Measurements from ENCODE around the gene BCKDHB. TPM values are rescaled to one million over a fixed set of nuclear protein-coding genes. Genes with fewer than 3 reads are reported as not detected.

Gene BCKDHB
- total RNA-seq, 3 donors from 2014 or later (not counting 1 experiment from before 2014, with no cell fraction given), result 11.1 to 13.7 (median 12.8) TPM

DNA sequence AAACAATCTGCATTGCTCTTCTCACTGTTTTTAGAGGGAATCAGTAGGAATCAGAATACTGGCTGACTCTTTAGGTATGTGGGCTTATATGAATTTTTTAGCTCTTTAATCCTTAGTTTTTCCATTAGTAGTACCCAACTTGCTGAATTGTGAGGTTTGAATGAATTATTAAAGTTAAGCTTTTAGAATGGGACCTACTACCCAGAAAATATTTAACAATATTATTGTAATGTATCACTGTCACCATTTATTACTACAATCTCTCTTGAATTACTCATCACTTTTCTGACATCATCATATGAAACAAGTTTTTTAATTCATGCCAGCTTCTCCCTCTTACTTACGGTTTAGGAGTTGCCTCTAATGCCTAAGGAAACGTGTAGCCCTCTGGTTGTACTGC lies 212.7 kb downstream of the BCKDHB start:
- ATAC-seq (no peak), DNase-seq (no peak)
- intact Hi-C loops (cut with micrococcal nuclease), result no loop called here
- Mint-ChIP-seq H3K36me3 (no peaks in the 10 kb centered on the region), H3K27ac (no peak overlapping the region), H3K4me3 (no peak overlapping the region), H3K27me3 (ENCODE audit: low read depth in 2 of 2) (no peaks in the 10 kb centered on the region), H3K9me3 (no peaks in the 10 kb centered on the region), H3K4me1 (no peaks in the 10 kb centered on the region)
- Histone ChIP-seq H3K4me3 (ENCODE audit: low read length) (no peak overlapping the region), H3K36me3 (ENCODE audit: control insufficient read depth, insufficient read depth, low read length) (no peaks in the 10 kb centered on the region), H3K27ac (ENCODE audit: low read length) (no peak overlapping the region), H3K27me3 (ENCODE audit: control insufficient read depth, insufficient read depth, low read length) (no peaks in the 10 kb centered on the region), H3K4me1 (ENCODE audit: control insufficient read depth, insufficient read depth, low read length) (no peaks in the 10 kb centered on the region), H3K9me3 (ENCODE audit: control insufficient read depth, insufficient read depth, low read length) (no peaks in the 10 kb centered on the region)
- WGBS (ENCODE audit: insufficient coverage), result 95% methylated on average over 2 of the region's 2 CpGs
- TF ChIP-seq, protein P1, sequence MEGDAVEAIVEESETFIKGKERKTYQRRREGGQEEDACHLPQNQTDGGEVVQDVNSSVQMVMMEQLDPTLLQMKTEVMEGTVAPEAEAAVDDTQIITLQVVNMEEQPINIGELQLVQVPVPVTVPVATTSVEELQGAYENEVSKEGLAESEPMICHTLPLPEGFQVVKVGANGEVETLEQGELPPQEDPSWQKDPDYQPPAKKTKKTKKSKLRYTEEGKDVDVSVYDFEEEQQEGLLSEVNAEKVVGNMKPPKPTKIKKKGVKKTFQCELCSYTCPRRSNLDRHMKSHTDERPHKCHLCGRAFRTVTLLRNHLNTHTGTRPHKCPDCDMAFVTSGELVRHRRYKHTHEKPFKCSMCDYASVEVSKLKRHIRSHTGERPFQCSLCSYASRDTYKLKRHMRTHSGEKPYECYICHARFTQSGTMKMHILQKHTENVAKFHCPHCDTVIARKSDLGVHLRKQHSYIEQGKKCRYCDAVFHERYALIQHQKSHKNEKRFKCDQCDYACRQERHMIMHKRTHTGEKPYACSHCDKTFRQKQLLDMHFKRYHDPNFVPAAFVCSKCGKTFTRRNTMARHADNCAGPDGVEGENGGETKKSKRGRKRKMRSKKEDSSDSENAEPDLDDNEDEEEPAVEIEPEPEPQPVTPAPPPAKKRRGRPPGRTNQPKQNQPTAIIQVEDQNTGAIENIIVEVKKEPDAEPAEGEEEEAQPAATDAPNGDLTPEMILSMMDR (IDR thresholded peaks at IDR 0.05), result no peak

DNA sequence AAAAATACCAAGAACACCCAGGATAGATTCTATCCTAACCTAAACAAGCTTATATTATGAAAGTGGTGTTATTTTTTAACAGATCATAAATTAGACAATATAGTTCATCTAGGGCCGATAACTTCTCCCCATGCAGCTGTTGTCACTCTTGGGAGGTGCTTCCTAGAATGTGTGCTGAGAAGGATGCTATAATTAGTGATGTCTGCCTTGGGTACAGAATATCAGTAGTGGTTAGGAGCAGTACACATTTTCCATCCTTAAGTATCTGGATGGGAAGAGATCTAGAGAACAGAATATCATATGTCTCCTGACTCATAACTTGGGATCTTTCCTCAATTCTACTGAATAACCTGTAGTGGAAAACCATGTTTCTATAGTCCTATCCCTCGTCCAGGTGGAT lies 214.5 kb downstream of the BCKDHB start:
- no peaks in the 10 kb centered on the region for H3K27me3 ChIP-seq (ENCODE audit: control insufficient read depth, insufficient read depth, low read length)
- ATAC-seq, result no peak
- no peak overlapping the region for H3K27ac ChIP-seq (ENCODE audit: low read length)
- H3K4me3 Mint-ChIP-seq, result no peak overlapping the region
- no peaks in the 10 kb centered on the region for H3K4me1 ChIP-seq (ENCODE audit: control insufficient read depth, insufficient read depth, low read length)
- no peaks in the 10 kb centered on the region for H3K4me1 Mint-ChIP-seq
- TF ChIP-seq, protein P1 (IDR thresholded peaks at IDR 0.05), result no peak
- no peak for DNase-seq
- no peaks in the 10 kb centered on the region for H3K36me3 ChIP-seq (ENCODE audit: control insufficient read depth, insufficient read depth, low read length)
- H3K9me3 ChIP-seq (ENCODE audit: control insufficient read depth, insufficient read depth, low read length), result no peaks in the 10 kb centered on the region
- no peaks in the 10 kb centered on the region for H3K36me3 Mint-ChIP-seq
- H3K27me3 Mint-ChIP-seq (ENCODE audit: low read depth in 2 of 2), result no peaks in the 10 kb centered on the region
- no peak overlapping the region for H3K27ac Mint-ChIP-seq
- intact Hi-C loops (cut with micrococcal nuclease), result no loop called here
- 100% methylated on average over 1 of the region's 2 CpGs for WGBS (ENCODE audit: insufficient coverage)
- no peaks in the 10 kb centered on the region for H3K9me3 Mint-ChIP-seq
- H3K4me3 ChIP-seq (ENCODE audit: low read length), result no peak overlapping the region

DNA sequence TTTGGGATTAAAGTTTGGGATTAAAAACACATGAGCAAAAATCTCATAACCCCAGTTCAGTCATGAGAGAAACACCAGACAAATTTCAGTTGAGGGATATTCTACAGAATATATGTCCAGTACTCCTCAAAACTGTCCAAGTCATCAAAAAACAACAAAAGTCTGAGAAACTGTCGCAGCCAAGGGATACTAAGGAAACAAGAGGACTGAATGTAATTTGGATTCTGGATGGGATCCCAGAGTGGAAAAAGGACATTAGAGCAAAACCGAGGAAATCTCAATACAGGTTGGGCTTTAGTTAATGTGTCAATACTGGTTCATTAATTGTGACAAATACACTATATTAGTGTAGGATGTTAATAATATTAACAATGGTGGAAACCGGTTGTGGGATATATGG lies 219.3 kb downstream of the BCKDHB start:
- Histone ChIP-seq H3K4me1 (ENCODE audit: control insufficient read depth, insufficient read depth, low read length) (no peaks in the 10 kb centered on the region), H3K27ac (ENCODE audit: low read length) (no peak overlapping the region), H3K27me3 (ENCODE audit: control insufficient read depth, insufficient read depth, low read length) (no peaks in the 10 kb centered on the region), H3K36me3 (ENCODE audit: control insufficient read depth, insufficient read depth, low read length) (no peaks in the 10 kb centered on the region), H3K4me3 (ENCODE audit: low read length) (no peak overlapping the region), H3K9me3 (ENCODE audit: control insufficient read depth, insufficient read depth, low read length) (no peaks in the 10 kb centered on the region)
- intact Hi-C loops (cut with micrococcal nuclease), result no loop called here
- ATAC-seq, result no peak
- TF ChIP-seq, protein P1 (IDR thresholded peaks at IDR 0.05), result no peak
- Mint-ChIP-seq H3K4me1 (peaks cover 0 to 5% of the 10 kb centered on the region in 2 donors), H3K27ac (no peak overlapping the region), H3K4me3 (no peak overlapping the region), H3K9me3 (no peaks in the 10 kb centered on the region), H3K27me3 (ENCODE audit: low read depth in 2 of 2) (no peaks in the 10 kb centered on the region), H3K36me3 (no peaks in the 10 kb centered on the region)
- WGBS (ENCODE audit: insufficient coverage), result 100% methylated on average over 2 of the region's 3 CpGs
- DNase-seq, result no peak

DNA sequence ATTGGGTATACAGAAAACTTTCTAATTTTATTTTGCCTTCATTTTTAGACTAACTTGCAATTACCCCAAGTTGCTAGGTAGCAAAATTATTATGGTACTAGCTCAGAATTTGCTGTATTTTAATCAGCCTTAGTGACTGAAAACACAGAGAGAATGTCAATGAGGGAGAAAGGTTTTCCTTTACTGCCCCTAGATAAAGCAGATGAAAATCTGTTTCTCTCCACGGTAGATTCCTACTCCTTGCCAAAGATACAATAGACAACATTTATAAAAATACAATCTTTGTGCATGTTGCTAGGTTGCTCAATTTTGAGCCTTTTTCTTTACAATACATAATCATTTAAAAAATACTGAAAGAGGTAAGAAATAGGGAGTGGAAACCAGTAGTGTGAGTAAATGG lies 222.2 kb downstream of the BCKDHB start:
- intact Hi-C loops (cut with micrococcal nuclease), result no loop called here
- H3K4me3 Mint-ChIP-seq, result no peak overlapping the region
- no CpG with 5 or more reads among the region's 1 CpG for WGBS (ENCODE audit: insufficient coverage)

More for the DNA sequence above, 222.2 kb downstream of the BCKDHB start:
- no peaks in the 10 kb centered on the region for H3K27me3 Mint-ChIP-seq (ENCODE audit: low read depth in 2 of 2)
- ATAC-seq (no peak), DNase-seq (no peak)
- TF ChIP-seq, protein P1 (IDR thresholded peaks at IDR 0.05), result no peak
- no peak overlapping the region for H3K4me3 ChIP-seq (ENCODE audit: low read length)
- H3K4me1 Mint-ChIP-seq, result peaks cover 0 to 5% of the 10 kb centered on the region in 2 donors
- H3K9me3 Mint-ChIP-seq, result no peaks in the 10 kb centered on the region
- no peaks in the 10 kb centered on the region for H3K9me3 ChIP-seq (ENCODE audit: control insufficient read depth, insufficient read depth, low read length)
- H3K36me3 ChIP-seq (ENCODE audit: control insufficient read depth, insufficient read depth, low read length), result no peaks in the 10 kb centered on the region
- no peaks in the 10 kb centered on the region for H3K27me3 ChIP-seq (ENCODE audit: control insufficient read depth, insufficient read depth, low read length)
- H3K27ac Mint-ChIP-seq, result no peak overlapping the region
- no peaks in the 10 kb centered on the region for H3K36me3 Mint-ChIP-seq
- no peak overlapping the region for H3K27ac ChIP-seq (ENCODE audit: low read length)
- no peaks in the 10 kb centered on the region for H3K4me1 ChIP-seq (ENCODE audit: control insufficient read depth, insufficient read depth, low read length)
